ENCODE data around the gene KLHL21.

- TF ChIP-seq CTCF (IDR thresholded peaks at IDR 0.05; ENCODE audit: low read length): no peak
- no peak for TF ChIP-seq EZH2 (IDR thresholded peaks at IDR 0.05; ENCODE audit: borderline replicate concordance, low read length)
Observed at GRCh38 chr1:6638226-6638625, 35.6 kb upstream of the KLHL21 start.
